Measurements from ENCODE around the gene COL3A1. TPM values are rescaled to one million over a fixed set of nuclear protein-coding genes. Genes with fewer than 3 reads are reported as not detected.

The COL3A1 gene
- total and polyA plus RNA-seq, 2 of the 13 experiments (the other 11 are each of a cell fraction or from before 2014, with no cell fraction given), result 0.04 TPM; not detected in 1

DNA sequence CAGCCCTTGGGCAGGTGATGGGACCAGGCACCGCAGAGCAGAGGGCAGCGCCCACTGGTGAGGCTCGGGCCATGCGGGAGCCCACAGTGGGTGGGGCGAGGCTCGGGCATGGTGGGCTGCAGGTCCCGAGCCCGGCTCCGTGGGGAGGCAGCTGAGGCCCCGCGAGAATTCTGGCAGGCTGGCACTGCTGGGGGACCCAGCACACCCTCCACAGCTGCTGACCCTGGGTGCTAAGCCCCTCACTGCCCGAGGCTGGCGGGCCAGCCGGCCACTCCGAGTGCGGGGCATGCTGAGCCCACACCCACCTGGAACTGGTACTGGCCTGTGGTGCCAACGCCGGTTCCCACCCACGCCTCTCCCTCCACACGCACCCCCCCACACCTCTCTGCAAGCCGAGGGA lies 29.7 kb upstream of the COL3A1 start:
- Histone ChIP-seq H3K4me3 (replicated peaks in 1 of 3; ENCODE audit: insufficient read depth in 1 of 3, low read depth in 2 of 3, low read length in 3 of 3) (no peak overlapping the region), H3K9ac (ENCODE audit: insufficient read depth, low read depth, low read length) (no peak overlapping the region), H3K27me3 (ENCODE audit: control insufficient read depth in 1 of 2, insufficient read depth in 2 of 2, low read length in 2 of 2) (0 out of 5 replicates have a peak, but pooled peaks cover 0 to 2% of the 10 kb centered on the region in 2 experiments), H4K20me1 (ENCODE audit: insufficient read depth, low read length) (no peaks in the 10 kb centered on the region), H3K36me3 (replicated peaks in 1 of 2; ENCODE audit: control insufficient read depth in 1 of 2, insufficient read depth in 2 of 2, low read length in 2 of 2) (no peaks in the 10 kb centered on the region), H3K79me2 (ENCODE audit: insufficient read depth, low read length) (no peaks in the 10 kb centered on the region), H2AFZ (ENCODE audit: low read length) (no peak overlapping the region), H3K4me2 (ENCODE audit: low read depth, low read length) (no peak overlapping the region), H3K27ac (ENCODE audit: extremely low read length, insufficient read depth, low read length) (no peak overlapping the region), H3K4me1 (ENCODE audit: insufficient read depth, low read length) (no peaks in the 10 kb centered on the region), H3K9me3 (ENCODE audit: low read length) (no peaks in the 10 kb centered on the region; the same call in 1 of the 2 replicates)
- CTCF ChIA-PET (ENCODE audit: low intra/inter-chr PET ratio, low total read pairs), result no interaction called here
- POLR2A ChIA-PET, result no interaction called here
- TF ChIP-seq MZF1 (CRISPR knock-in tag; IDR thresholded peaks at IDR 0.05; ENCODE audit: borderline replicate concordance) (no peak), HNRNPL (IDR thresholded peaks at IDR 0.05; ENCODE audit: low read depth, low read length) (no peak), PAF1 (CRISPR knock-in tag; IDR thresholded peaks at IDR 0.05) (no peak), ZNF782 (CRISPR knock-in tag; IDR thresholded peaks at IDR 0.05; ENCODE audit: borderline replicate concordance) (no peak), ZNF256 (CRISPR knock-in tag; conservative IDR thresholded peaks at IDR 0.05) (no peak), BORCS8-MEF2B (CRISPR knock-in tag; IDR thresholded peaks at IDR 0.05) (no peak), ZKSCAN5 (CRISPR knock-in tag; IDR thresholded peaks at IDR 0.05) (no peak)
- TF ChIP-seq, protein P1, sequence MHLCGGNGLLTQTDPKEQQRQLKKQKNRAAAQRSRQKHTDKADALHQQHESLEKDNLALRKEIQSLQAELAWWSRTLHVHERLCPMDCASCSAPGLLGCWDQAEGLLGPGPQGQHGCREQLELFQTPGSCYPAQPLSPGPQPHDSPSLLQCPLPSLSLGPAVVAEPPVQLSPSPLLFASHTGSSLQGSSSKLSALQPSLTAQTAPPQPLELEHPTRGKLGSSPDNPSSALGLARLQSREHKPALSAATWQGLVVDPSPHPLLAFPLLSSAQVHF (CRISPR knock-in tag; IDR thresholded peaks at IDR 0.05), result no peak
- TF ChIP-seq, protein P2, sequence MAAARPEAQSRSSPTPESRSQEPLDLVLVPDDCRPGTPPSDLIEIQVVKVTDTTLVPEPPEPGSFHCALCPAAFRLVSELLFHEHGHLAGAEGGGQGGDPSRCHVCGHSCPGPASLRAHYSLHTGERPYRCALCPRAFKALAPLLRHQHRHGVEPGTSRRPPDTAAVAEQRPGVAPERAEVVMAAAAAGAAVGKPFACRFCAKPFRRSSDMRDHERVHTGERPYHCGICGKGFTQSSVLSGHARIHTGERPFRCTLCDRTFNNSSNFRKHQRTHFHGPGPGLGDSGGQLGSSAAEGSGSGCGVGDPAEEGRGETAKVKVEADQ (CRISPR knock-in tag; IDR thresholded peaks at IDR 0.05; ENCODE audit: borderline replicate concordance), result no peak
- DNase-seq (ENCODE audit: low spot score) (no peak), FAIRE-seq (no peak), ATAC-seq (no peak)
- in situ Hi-C loops (cut with HindIII; ENCODE audit: extremely low pct_ligation_motif_present, low pct_unique_long_range_greater_than_20kb) (no loop called here), intact Hi-C loops (cut with micrococcal nuclease; ENCODE audit: unreplicated experiment) (no loop called here)
- no TSS peak for BruUV-seq (replicated peaks)
- 46% methylated on average over 10 of the region's 21 CpGs for WGBS (ENCODE audit: low lambda C conversion rate)
